Type B pancreatic cell (in vitro differentiated cells): ENCODE measurements around the gene FXYD5. TPM values are rescaled to one million over a fixed set of nuclear protein-coding genes. Genes with fewer than 3 reads are reported as not detected.

ENCODE experiments used
- DNase-seq: peaks from one replicate; pipeline ENCODE4 v3.0.0; 2021; ENCODE audit warnings: mixed read lengths; ENCODE audit not compliant: unreplicated experiment; ENCODE audit errors: extremely low spot score
- H3K27ac Mint-ChIP-seq: 2 replicates; pipeline ENCODE4 v1.8.0; 2021; ENCODE audit warnings: mild to moderate bottlenecking, mixed read lengths
- H3K27me3 Mint-ChIP-seq: 2 replicates; pipeline ENCODE4 v1.8.0; 2021; ENCODE audit warnings: mixed read lengths
- H3K36me3 Mint-ChIP-seq: 2 replicates; pipeline ENCODE4 v1.8.0; 2021; ENCODE audit warnings: mixed read lengths
- H3K4me1 Mint-ChIP-seq: one replicate; pipeline ENCODE4 v1.8.0; 2021; ENCODE audit warnings: mixed read lengths; ENCODE audit not compliant: unreplicated experiment
- H3K4me3 Mint-ChIP-seq: 2 replicates; pipeline ENCODE4 v1.8.0; 2021; ENCODE audit warnings: mild to moderate bottlenecking, mixed read lengths
- H3K9me3 Mint-ChIP-seq: 2 replicates; pipeline ENCODE4 v1.8.0; 2021; ENCODE audit warnings: mixed read lengths
- total RNA-seq: library from RNA; stranded (reverse); gene quantifications from 2 replicates; pipeline ENCODE4 v1.2.1, GENCODE V29; 2021; ENCODE audit warnings: low replicate concordance
- TF ChIP-seq, protein P1 (sequence below): fragments of 200-600 bp; sonication (generic); conservative IDR thresholded peaks from 2 replicates; pipeline ENCODE4 v1.5.0; 2021; ENCODE audit warnings: antibody characterized with exemption, mild to moderate bottlenecking

The FXYD5 gene
- total RNA-seq, 1 donor from 2014 or later, result 24.2 TPM

DNA sequence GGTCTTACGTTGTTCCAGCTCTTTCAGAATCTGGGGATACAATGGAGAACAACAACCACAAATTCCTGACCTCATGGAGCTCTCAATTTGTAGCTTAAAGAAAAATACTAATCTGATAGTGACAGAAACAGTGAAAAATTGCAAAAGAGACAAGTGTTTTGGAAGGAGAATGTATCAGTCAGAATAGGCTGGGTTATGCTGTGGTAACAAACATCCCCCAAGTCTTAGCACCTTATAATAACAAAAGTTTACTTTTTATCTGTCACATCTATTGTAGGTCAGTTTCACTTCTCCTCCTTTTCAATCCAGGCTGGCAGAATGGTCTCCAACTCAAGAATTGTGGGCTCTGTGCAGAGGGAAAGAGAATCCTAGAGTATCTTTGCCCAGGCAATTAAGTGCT, 64.5 kb downstream of the FXYD5 start:
- TF ChIP-seq, protein P1, sequence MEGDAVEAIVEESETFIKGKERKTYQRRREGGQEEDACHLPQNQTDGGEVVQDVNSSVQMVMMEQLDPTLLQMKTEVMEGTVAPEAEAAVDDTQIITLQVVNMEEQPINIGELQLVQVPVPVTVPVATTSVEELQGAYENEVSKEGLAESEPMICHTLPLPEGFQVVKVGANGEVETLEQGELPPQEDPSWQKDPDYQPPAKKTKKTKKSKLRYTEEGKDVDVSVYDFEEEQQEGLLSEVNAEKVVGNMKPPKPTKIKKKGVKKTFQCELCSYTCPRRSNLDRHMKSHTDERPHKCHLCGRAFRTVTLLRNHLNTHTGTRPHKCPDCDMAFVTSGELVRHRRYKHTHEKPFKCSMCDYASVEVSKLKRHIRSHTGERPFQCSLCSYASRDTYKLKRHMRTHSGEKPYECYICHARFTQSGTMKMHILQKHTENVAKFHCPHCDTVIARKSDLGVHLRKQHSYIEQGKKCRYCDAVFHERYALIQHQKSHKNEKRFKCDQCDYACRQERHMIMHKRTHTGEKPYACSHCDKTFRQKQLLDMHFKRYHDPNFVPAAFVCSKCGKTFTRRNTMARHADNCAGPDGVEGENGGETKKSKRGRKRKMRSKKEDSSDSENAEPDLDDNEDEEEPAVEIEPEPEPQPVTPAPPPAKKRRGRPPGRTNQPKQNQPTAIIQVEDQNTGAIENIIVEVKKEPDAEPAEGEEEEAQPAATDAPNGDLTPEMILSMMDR, result no peak
- Mint-ChIP-seq H3K4me1 (no peaks in the 10 kb centered on the region), H3K27ac (no peak overlapping the region), H3K9me3 (peaks cover 5% of the 10 kb centered on the region), H3K4me3 (no peak overlapping the region), H3K27me3 (no peaks in the 10 kb centered on the region), H3K36me3 (no peaks in the 10 kb centered on the region)
- DNase-seq, result no peak

Other genes with a start within 250 kb of the FXYD5 start
- 4.0 and 6.9 TPM in 2 replicates for gene ZNF30, start 227.8 kb upstream of the FXYD5 start, total RNA-seq
- 5.8 and 6.5 TPM in 2 replicates for gene ZNF792, start 190.5 kb upstream of the FXYD5 start, total RNA-seq
- 35.2 and 79.6 TPM in 2 replicates for gene GRAMD1A, start 154.4 kb upstream of the FXYD5 start, total RNA-seq
- gene SCN1B, start 124.3 kb upstream of the FXYD5 start, total RNA-seq, result 0.88 and 1.1 TPM in 2 replicates
- gene HPN, start 113.0 kb upstream of the FXYD5 start, total RNA-seq, result 15.1 and 17.1 TPM in 2 replicates
- gene FXYD3, start 38.9 kb upstream of the FXYD5 start, total RNA-seq, result 77.5 and 157 TPM in 2 replicates
- gene LGI4, start 19.7 kb upstream of the FXYD5 start, total RNA-seq, result 0.21 and 2.2 TPM in 2 replicates
- 2.0 and 5.3 TPM in 2 replicates for gene FXYD1, start 15.9 kb upstream of the FXYD5 start, total RNA-seq
- 1.5 TPM in 1 of 2 replicates, not detected in the other for gene FXYD7, start 11.5 kb upstream of the FXYD5 start, total RNA-seq
- gene FAM187B, start 74.0 kb downstream of the FXYD5 start, total RNA-seq, result not detected in 2 replicates
- gene LSR, start 94.3 kb downstream of the FXYD5 start, total RNA-seq, result 78.5 and 155 TPM in 2 replicates
- 107 and 133 TPM in 2 replicates for gene USF2, start 114.2 kb downstream of the FXYD5 start, total RNA-seq
- 0.59 and 1.2 TPM in 2 replicates for gene HAMP, start 127.8 kb downstream of the FXYD5 start, total RNA-seq
- gene MAG, start 137.4 kb downstream of the FXYD5 start, total RNA-seq, result 2.1 TPM in 1 of 2 replicates, not detected in the other
- gene CD22, start 174.5 kb downstream of the FXYD5 start, total RNA-seq, result 0.92 and 2.1 TPM in 2 replicates
- gene FFAR1, start 193.2 kb downstream of the FXYD5 start, total RNA-seq, result 2.1 and 2.7 TPM in 2 replicates
- gene FFAR3, start 203.7 kb downstream of the FXYD5 start, total RNA-seq, result 0.34 and 0.45 TPM in 2 replicates
- gene GPR42, start 216.3 kb downstream of the FXYD5 start, total RNA-seq, result not detected in 2 replicates